Caki2 (cell line): ENCODE results near the gene SS18L1. TPM values are rescaled to one million over a fixed set of nuclear protein-coding genes. Genes with fewer than 3 reads are reported as not detected.
"Not testable (repeated sequence)": the region's sequence is repeated elsewhere in the genome, so short reads cannot be mapped to it uniquely, and the experiment has no call there.

ENCODE experiments used
- DNase-seq: peaks from one replicate; pipeline ENCODE4 v3.0.0-alpha.2; 2015; ENCODE audit warnings: low read depth
- in situ Hi-C: cut with HindIII; loops from 2 replicates; pipeline ENCODE4 v1.10.0; 2016; ENCODE audit warnings: low sequenced_read_pairs, low pct_unique_long_range_greater_than_20kb, mixed read lengths
- total RNA-seq: library from RNA; depleted of rRNA; stranded (reverse); fragments of >200 nt; shearing (Covaris generic); gene quantifications from 2 replicates; pipeline ENCODE4 v1.2.3, GENCODE V29; 2014; ENCODE audit warnings: low replicate concordance; rRNA removed

The SS18L1 gene, protein sequence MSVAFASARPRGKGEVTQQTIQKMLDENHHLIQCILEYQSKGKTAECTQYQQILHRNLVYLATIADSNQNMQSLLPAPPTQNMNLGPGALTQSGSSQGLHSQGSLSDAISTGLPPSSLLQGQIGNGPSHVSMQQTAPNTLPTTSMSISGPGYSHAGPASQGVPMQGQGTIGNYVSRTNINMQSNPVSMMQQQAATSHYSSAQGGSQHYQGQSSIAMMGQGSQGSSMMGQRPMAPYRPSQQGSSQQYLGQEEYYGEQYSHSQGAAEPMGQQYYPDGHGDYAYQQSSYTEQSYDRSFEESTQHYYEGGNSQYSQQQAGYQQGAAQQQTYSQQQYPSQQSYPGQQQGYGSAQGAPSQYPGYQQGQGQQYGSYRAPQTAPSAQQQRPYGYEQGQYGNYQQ
- total RNA-seq: 7.1 and 8.2 TPM in 2 replicates

DNA sequence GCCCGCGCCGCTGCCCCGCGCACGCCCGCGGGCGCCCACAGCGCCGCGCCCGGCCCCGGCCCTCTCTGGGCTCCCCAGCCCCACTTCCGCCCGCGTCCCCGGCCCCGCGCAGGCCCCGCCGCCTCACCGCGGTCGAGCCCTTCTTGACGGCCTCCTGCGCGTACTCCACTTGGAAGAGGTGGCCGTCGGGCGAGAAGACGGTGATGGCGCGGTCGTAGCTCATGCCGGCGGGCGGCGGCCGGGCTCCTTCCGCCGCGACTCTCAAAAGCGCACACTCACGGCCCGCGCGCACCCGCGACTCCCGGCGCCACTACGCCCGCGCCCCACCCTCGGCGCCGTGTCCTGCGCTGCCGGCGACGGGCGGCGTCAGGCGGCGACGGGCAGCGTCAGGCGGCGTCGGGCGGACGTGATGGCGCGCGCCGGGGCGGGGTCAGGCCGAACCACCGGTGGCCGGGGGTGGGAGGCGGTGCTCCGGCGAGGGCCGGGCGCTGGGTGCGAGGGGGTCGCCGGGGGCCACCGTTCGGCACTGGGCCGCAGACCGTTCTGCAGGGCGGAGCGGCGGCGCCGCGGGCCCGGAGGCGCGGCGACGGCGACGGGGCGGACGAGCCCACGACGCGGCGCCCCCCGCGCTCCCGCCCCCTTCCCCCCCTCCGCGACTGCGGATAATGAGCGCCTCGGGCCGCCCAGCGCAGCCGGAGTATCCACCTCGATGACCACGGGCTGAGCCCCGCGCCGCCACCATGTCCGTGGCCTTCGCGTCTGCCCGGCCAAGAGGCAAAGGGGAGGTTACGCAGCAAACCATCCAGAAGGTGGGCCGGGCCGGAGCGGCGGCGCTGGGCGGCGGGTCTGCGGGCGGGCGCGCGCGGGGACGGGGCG lies at the start of gene SS18L1, which contains the start of gene PSMA7:
TSS of gene SS18L1 (plus strand) at position 689 of the 876 bp plus-strand sequence. CDS start at position 741, 52 bp downstream.
TSS of gene PSMA7 (minus strand) at position 314 of the 876 bp plus-strand sequence. CDS start at position 223, 91 bp downstream.
- peak; percentile 84 for DNase-seq

DNA sequence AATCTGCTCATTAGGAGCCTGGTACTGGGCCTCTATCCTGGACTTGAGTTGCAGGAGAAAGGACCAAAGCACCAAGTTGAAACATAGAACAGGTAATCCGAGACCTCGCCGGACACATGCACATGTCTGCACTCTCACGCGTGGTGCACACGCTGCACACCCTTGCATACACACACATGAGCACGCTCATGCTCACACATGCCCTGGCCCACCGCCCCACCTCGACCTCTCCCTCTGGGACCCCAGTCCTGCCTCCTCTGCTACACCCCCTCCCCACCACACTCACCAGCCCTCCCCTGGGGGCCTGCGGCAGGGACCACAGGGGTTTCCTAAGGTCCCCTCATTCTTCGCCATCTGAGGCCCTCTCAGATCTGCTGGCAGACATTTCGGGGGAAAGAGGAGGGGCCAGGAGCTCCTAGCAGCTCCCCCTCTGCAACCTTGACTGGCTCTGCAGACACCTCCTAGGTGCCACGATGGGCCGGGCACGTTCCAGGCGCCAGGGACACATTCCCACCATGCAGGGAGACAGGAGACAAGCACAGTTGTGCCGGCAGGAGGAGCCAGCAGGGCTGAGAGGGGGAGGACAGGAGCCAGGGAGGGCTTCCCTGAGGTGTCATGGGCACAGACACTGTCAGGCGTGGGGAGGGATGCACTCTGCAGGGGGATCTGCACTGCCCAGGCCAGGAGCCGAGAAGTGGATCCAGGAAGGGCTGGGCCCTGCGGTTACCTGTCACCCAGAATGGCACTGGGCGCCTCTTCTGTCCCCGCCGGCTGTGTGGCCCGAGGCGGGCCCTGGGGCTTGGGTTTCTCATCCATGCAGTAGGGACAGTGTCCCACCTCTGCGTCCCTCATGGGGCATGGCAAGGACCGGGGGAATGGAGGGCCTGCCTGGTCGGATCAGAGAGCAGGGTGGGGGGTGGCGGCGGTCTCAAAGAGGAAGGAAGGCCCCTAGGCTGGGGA lies 46.9 kb upstream of the SS18L1 start:
- in situ Hi-C loops: no loop called here
- DNase-seq: no peak

More for the DNA sequence above, at the start of gene SS18L1, which contains the start of gene PSMA7:
- in situ Hi-C loops: no loop called here

DNA sequence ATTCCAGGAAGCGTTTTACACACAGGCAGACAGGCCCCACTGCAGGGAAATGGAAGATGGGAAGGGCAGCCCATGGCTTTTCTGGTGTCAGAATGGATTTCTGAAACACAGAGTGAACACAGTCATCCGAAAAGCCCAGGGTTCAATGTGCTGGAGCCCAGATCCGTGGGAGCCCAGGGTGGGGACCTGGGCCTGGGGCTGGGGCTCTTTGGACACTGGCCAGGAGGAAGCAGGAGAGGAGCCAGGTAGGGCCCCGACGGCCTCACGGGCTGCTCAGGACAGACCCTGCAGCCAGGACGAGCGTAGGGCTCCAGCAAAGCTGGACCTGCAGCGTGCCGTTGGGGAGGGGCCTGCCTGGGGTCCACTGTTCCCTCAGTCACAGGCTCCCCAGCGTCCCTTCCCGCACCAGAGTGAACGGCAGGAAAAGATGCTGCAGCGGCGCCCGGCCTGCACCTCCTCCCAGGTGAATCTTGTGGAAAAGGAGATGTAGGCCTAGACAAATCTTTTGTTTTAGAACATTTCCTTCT lies 45.6 kb upstream of the SS18L1 start:
- no peak for DNase-seq
- in situ Hi-C loops: no loop called here

DNA sequence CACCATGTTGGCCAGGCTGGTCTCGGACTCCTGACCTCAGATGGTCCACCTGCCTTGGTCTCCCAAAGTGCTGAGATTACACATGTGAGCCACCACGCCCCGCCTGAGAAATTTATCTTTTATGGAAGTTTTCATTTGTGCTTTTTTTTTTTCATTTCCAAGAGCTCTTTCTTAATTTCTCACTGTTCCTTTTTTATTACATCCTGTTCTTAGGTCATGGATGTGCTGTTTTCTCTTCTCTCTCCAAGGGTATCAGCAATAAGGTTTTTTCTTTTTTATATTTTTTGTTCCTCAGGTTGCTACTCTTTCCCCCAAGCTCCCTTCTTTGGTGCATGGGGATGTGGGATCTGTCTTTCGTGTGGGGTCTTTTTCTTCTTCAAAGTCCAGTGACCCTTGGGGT lies 42.5 kb upstream of the SS18L1 start:
- in situ Hi-C loops: no loop called here
- no peak for DNase-seq

DNA sequence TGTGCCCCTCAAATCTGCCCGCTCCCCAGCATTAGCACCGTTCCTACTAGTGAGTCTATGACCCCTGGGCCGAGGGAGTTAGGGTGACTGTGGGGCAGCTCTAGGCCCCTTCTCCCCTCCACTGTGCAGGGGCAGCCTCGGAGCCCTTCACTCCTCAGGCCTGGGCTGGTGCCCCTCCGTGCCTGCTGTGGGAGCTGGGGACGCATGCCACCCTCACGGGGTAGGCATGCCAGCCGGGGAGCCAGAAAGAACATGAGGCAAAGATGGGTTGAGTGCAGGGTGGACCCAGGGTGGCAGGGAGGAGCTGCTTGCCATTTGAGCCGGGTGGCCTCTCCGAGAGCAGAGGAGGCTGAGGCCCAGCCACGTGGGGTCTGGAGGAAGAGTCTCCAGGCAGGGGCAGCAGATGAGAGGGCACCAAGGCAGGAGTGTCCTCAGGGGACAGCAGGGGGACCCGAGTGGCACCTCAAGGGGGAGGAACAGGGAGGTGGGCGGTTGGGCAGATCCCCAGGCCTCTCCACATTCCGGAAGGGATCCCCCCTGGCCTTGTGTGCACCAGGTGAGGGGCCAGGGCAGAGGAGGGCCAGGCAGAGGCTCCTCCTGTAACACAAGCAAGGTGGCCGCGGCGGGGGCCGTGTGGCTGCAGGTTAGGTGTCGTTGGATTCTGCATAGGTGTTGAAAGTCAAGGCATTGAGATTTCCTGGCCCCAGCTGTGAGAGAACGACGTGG lies 39.9 kb upstream of the SS18L1 start:
- DNase-seq: no peak
- in situ Hi-C loops: no loop called here

DNA sequence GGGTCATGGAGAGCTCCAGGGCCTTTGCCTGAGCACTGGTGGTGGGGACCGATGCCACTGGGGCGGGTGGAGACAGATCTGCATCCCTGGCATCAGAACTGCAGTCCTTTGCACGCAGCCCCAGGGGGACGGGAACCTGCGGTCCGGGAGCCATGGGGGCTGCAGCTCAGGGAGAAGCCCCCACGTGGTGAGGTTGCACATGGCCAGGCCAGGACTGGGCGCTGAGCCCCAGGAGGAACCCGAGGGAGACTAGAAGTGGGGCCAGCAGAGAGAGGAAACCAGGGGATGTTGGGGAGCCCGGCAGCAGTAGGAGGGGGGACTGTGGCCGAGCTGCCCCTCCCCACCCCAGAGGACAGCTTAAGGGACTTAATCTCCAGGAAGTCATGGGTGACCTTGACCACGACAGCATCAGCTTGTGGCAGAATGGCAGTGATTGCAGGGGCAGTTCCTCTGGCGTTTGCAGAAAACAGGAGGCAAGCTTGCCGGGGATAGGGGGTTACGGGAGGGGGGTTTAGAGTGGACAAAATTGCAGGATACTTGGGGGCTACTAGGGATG lies 39.3 kb upstream of the SS18L1 start:
- in situ Hi-C loops: no loop called here
- DNase-seq: no peak

DNA sequence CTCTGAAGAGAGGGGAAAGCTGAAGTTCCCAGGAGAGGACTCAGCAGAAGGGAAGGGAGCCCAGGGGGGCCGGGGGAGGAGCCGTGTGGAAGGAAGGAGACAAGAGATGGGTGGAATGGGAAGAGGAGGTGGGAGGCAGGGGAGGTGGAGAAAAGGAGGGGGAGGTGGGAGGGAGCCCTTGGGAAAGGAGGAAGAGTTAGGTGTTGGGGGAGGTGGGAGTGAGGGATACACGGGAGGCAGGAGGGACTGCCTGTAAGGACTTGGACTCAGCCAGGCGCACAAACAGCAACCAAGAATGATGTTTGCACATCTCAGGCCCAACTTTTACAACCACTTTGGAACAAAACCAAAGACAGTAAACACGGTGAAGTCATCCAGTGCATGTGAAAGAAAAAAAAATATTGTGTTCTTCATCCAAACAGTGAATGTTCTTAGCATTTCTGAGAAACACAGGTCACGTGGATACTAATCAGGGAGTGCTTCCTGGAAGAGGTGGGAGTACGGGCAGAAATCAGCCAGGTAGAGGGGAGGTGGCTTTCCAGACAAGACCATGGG lies 38.7 kb upstream of the SS18L1 start:
- in situ Hi-C loops: no loop called here
- DNase-seq: no peak

DNA sequence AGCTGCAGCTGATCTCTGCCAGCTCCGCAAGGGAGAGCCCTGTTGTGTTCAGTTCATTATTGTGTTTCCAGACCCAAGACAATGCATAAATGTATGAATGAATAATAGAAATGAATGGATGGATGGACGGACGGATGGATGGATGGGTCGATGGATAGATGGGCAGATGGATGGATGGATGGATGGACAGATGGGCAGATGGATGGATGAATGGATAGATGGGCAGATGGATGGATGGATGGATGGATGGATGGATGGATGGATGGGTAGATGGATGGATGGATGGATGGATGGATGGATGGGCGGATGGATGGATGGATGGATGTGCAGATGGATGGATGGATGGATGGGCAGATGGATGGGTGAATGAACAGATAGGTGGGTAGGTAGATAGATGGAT lies 38.0 kb upstream of the SS18L1 start:
- in situ Hi-C loops: no loop called here
- no peak for DNase-seq

DNA sequence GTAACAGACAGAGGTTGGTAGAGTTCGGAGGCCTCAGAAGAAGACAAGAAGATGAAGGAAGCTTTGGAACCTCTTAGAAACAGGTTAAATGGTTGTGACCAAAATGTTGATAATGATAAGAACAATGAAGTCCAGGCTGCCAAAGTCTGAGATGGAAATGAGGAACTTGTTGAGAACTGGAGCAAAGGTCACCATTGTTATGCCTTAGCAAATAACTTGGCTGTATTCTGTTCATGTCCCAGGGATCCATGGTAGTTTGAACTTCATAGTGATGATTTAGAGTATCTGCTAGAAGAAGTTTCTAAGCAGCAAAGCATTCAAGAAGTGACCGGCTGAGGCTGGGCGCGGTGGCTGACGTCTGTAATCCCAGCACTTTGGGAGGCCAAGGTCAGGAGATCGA lies 32.4 kb upstream of the SS18L1 start:
- in situ Hi-C loops: no loop called here
- no peak for DNase-seq

DNA sequence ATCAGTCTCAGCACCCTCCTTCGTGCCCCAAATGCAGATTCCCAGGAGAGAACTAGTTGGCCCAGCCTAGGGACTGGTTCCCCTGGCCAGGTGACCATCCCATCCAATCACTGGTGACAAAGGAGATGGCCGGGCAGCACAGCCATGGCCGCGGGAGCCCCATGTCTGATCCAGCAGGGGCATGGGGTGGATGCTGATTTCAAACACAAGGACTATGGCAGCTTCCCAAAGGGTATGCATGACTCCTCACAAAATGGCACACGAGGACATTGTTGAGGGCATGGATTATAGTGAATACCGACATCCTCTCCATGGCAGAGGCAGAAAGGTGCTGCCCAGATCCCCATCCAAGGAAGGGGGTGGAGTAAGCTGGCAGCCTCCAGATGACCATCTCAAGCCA lies 31.2 kb upstream of the SS18L1 start:
- DNase-seq: no peak
- in situ Hi-C loops: no loop called here

DNA sequence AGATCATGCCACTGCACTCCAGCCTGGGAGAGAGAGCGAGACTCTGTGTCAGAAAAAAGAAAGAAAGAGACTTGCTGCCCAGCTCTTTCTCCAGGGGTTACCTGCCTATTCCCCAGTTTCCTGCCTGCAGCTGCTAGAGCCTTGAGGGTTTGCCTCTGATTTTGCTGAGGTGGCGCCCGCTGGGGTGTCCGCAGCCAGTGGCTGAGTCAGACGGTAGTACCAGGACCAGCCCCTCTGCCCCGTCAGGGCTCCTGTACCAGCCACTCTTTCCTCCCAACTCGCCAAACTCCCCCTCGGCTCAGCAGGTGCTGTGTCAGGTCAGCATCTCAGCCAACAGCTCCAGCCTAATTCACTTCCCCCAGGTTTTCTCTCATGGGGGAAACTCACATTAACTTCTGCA lies 28.7 kb upstream of the SS18L1 start:
- DNase-seq: no peak
- in situ Hi-C loops: no loop called here

DNA sequence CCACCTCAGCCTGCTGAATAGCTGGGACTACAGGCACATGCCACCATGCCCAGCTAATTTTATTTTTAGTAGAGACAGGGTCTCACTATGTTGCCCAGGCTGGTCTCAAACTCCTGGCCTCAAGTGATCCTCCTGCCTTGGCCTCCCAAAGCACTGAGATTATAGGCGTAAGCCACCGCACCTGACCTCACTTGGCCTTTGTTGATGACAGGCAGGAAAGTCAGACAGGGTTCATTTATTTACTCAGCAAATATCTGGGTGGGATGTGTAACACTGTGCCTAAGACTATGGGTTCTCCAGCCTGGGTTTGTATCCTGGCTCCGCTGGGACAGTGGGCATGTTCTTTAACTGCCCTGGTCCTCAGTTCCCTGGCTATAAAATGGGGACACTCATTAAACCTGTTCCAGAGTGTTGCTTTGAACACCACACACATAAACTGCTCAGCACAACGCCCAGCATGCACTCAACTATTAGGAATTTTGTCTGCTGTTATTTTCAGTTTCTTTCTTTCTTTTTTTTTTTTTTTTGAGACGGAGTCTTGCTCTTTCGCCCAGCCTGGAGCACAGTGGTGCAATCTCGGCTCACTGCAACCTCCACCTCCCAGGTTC lies 27.7 kb upstream of the SS18L1 start:
- in situ Hi-C loops, DNase-seq: not testable (repeated sequence)

DNA sequence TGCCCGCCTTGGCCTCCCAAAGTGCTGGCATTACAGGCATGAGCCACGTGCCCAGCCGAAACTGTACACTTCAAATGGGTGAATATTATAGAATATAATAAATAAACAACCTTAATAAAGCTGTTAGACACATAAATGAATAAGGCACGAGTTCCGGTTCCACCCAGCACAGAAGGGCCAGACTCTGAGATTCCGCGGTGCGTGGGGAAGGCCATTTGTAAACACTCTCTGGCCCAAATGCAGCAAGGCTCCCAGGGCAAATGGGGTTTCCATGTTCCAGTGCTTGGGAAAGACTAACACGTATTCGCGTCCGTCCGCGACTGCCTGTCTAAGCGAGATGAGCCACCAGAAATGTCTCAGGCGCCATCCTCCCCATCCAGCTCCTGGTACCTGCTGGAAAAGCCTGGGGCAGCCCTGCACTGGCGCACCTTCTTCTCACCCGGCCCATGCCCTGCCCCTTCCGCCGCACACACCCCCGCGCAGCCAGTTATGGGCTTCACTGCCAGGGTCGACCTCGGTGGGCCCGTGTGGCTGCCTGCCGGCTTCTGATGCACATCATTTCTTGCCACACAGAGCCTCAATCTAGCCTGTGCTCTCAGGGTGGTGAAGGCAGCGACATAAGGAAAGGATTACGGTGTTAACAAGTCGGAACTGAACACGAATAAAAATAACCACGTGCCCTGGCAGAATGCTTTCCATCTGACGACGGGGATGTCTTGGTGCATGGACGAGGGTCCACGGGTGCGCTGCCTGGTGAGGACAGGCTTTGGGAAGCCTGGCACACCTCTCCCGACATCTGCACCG lies 26.8 kb upstream of the SS18L1 start:
- in situ Hi-C loops: no loop called here
- DNase-seq: no peak

DNA sequence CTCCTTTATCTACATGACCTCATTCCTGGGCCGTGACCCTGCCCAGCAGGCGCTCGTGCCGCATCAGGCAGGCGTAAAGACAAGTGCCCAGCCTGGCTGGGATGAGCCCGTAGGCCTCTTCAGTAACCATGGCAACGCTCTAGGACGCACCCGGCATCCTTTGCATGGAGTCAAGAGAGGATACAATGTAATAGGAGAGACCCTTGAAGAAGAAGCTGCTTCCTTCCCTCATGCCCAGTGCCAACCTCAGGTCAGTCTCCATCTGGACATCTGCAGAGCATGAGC lies 26.3 kb upstream of the SS18L1 start:
- in situ Hi-C loops: no loop called here

DNA sequence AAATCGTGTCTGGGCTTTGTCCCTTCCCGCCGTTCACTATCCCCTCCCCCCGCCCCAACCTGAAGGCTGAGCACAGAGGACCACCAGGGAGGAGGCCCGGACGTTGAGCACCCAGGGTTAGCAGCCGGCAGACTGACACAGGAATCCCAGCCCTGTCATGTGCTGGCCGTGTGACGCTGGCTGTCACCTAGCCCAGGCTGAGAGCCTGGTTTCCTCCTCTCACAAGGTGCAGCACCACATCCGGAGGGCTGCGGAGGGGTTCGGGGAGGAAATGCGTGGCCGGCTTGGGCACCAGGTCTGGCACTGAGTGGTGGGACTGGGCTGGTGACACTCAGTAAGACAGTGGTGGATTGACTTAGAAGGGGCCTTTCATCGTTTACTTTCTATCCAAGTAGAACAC lies 25.9 kb upstream of the SS18L1 start:
- DNase-seq: no peak
- in situ Hi-C loops: no loop called here

More for the DNA sequence above, 26.3 kb upstream of the SS18L1 start:
- DNase-seq: no peak
